Kidney (tissue), 14 donors: ENCODE measurements around the gene PGA5. TPM values are rescaled to one million over a fixed set of nuclear protein-coding genes. Genes with fewer than 3 reads are reported as not detected.

Experiments used
- DNase-seq, 5 donors: peaks; one replicate each; pipeline ENCODE4 v3.0.0-alpha.2; 2013 to 2020
- FAIRE-seq: peaks from 2 replicates; lab custom pipeline; 2012; peaks lifted over from hg19 to GRCh38; lab: Jason Lieb, UNC
- H3K27ac ChIP-seq, 2 donors: one replicate each; pipeline ENCODE4 v1.7.0; 2013; ENCODE audit warnings: low read depth in 2 of 2, low read length in 2 of 2, inconsistent platforms in 1 of 2
- H3K27me3 ChIP-seq: one replicate; pipeline ENCODE4 v1.7.1; 2013; ENCODE audit warnings: low read length, inconsistent platforms; ENCODE audit not compliant: control insufficient read depth, insufficient read depth
- H3K36me3 ChIP-seq, 3 donors: one replicate each; pipeline versions ENCODE4 v1.7.0 to v1.7.1; 2013; ENCODE audit warnings: low read length in 3 of 3, control low read depth in 1 of 3, inconsistent platforms in 1 of 3; ENCODE audit not compliant: insufficient read depth in 3 of 3, control insufficient read depth in 2 of 3
- H3K4me1 ChIP-seq, 3 donors: one replicate each; pipeline versions ENCODE4 v1.7.0 to v1.7.1; 2013; ENCODE audit warnings: low read length in 3 of 3, inconsistent platforms in 1 of 3, low read depth in 1 of 3; ENCODE audit not compliant: control insufficient read depth in 2 of 3, insufficient read depth in 2 of 3
- H3K4me3 ChIP-seq, 3 donors: one replicate each; pipeline versions ENCODE4 v1.7.0 to v1.8.1; 2013; ENCODE audit warnings: low read length in 3 of 3, control low read depth in 1 of 3, inconsistent platforms in 1 of 3
- H3K9ac ChIP-seq, 3 donors: one replicate each; pipeline versions ENCODE4 v1.7.0 to v1.7.1; 2013; ENCODE audit warnings: low read length in 3 of 3, control low read depth in 1 of 3, inconsistent platforms in 1 of 3
- H3K9me3 ChIP-seq, 3 donors: one replicate each; pipeline versions ENCODE4 v1.7.0 to v1.7.1; 2013; ENCODE audit warnings: low read length in 3 of 3, control low read depth in 1 of 3, inconsistent platforms in 1 of 3; ENCODE audit not compliant: control insufficient read depth in 2 of 3, insufficient read depth in 1 of 3
- CTCF ChIP-seq: IDR thresholded peaks from 3 replicates; pipeline ENCODE4 v1.5.1; 2012; ENCODE audit warnings: mild to moderate bottlenecking, moderate library complexity, borderline replicate concordance; ENCODE audit not compliant: insufficient read depth; ENCODE audit errors: extremely low read depth
- intact Hi-C: fragments of 100-400 bp; cut with DNase I; formaldehyde crosslinking; loops from one replicate; pipeline ENCODE4 v1.11.1; 2022
- polyA plus RNA-seq: library from polyadenylated mRNA; stranded (reverse); fragments of 350-450 nt; fragmentation: Illumina TruSeq; extraction: RNeasy Lipid Tissue Mini Kit (QIAGEN cat#74804); gene quantifications from one replicate; pipeline ENCODE4 v1.2.3, GENCODE V29; 2014; ENCODE audit warnings: low read depth, low replicate concordance; ENCODE audit not compliant: insufficient read depth
- total RNA-seq: library from RNA; stranded (reverse); fragmentation: NEBNext Ultra II Directional; extraction: Animal tissue kit (Norgen Biotek cat#: 25700); gene quantifications from one replicate; pipeline ENCODE4 v1.2.1, GENCODE V29; 2021
- donor health status: control.
- donor health status: control.
- donor health status: control.
- donor health status: control.
- donor health status: control.
- donor health status: DM: yes; HTN: yes; CAD: no.
- donor health status: Normal renal cell carcinoma (clear cell type).

The PGA5 gene
- total and polyA plus RNA-seq, 2 donors from 2014 or later: 0.35 TPM; not detected in 1

GRCh38 chr11:61195719-61196118 is 45.3 kb upstream of the PGA5 start:
- intact Hi-C loops: no loop called here
- FAIRE-seq: no peak
- peak; percentile 79 to 93 (median 88) for DNase-seq
- Histone ChIP-seq H3K27ac (peak overlapping the region; percentile 28 to 51), H3K9ac (no peak overlapping the region), H3K9me3 (peaks cover 0 to 5% (median 3%) of the 10 kb centered on the region in 3 donors), H3K4me1 (peaks cover 3 to 22% (median 14%) of the 10 kb centered on the region in 3 donors), H3K4me3 (no peak overlapping the region), H3K27me3 (no peaks in the 10 kb centered on the region), H3K36me3 (no peaks in the 10 kb centered on the region)
- TF ChIP-seq CTCF: no peak

GRCh38 chr11:61198361-61198760 is 42.6 kb upstream of the PGA5 start:
- no peak overlapping the region for H3K4me3 ChIP-seq
- H3K27ac ChIP-seq: no peak overlapping the region
- no peaks in the 10 kb centered on the region for H3K27me3 ChIP-seq
- peaks cover 0 to 5% (median 3%) of the 10 kb centered on the region in 3 donors for H3K9me3 ChIP-seq
- intact Hi-C loops: no loop called here
- peaks cover 3 to 21% (median 14%) of the 10 kb centered on the region in 3 donors for H3K4me1 ChIP-seq
- H3K9ac ChIP-seq: no peak overlapping the region
- DNase-seq: no peak
- no peak for TF ChIP-seq CTCF
- H3K36me3 ChIP-seq: no peaks in the 10 kb centered on the region
- FAIRE-seq: no peak

GRCh38 chr11:61198948-61199523 is 41.9 kb upstream of the PGA5 start:
- DNase-seq (no peak), FAIRE-seq (no peak)
- no peak overlapping the region for H3K9ac ChIP-seq
- H3K4me3 ChIP-seq: no peak overlapping the region
- no peak for TF ChIP-seq CTCF
- intact Hi-C loops: no loop called here
- peaks cover 3 to 15% (median 11%) of the 10 kb centered on the region in 3 donors for H3K4me1 ChIP-seq
- no peaks in the 10 kb centered on the region for H3K36me3 ChIP-seq
- H3K9me3 ChIP-seq: peaks cover 0 to 5% (median 3%) of the 10 kb centered on the region in 3 donors
- no peak overlapping the region for H3K27ac ChIP-seq
- no peaks in the 10 kb centered on the region for H3K27me3 ChIP-seq
